Thyroid gland (tissue), 4 donors: ENCODE measurements around the gene RUVBL1. TPM values are rescaled to one million over a fixed set of nuclear protein-coding genes. Genes with fewer than 3 reads are reported as not detected.

Source experiments
- DNase-seq, 2 donors: peaks; one replicate each; pipeline ENCODE4 v3.0.0-alpha.2; 2019
- H3K27ac ChIP-seq, 3 donors: fragments of 200-600 bp; sonication (generic); 1 replicate in 2 of 3; 2 replicates in 1 of 3; pipeline ENCODE4 v1.5.1; 2016 to 2019; ENCODE audit warnings: mild to moderate bottlenecking in 1 of 3, moderate library complexity in 1 of 3
- H3K27me3 ChIP-seq: fragments of 200-600 bp; sonication (generic); one replicate; pipeline ENCODE4 v1.5.1; 2019
- H3K36me3 ChIP-seq, 2 donors: fragments of 200-600 bp; sonication (generic); one replicate each; pipeline ENCODE4 v1.5.1; 2016 to 2019
- H3K4me1 ChIP-seq, 2 donors: fragments of 200-600 bp; sonication (generic); one replicate each; pipeline ENCODE4 v1.5.1; 2017 to 2019
- H3K4me3 ChIP-seq, 3 donors: fragments of 200-600 bp; sonication (generic); replicated peaks in 1 of 3; 1 replicate in 2 of 3; 2 replicates in 1 of 3; pipeline ENCODE4 v1.5.1; 2016; ENCODE audit warnings: mild to moderate bottlenecking in 1 of 3
- H3K9me3 ChIP-seq: fragments of 200-600 bp; sonication (generic); one replicate; pipeline ENCODE4 v1.5.1; 2017
- CTCF ChIP-seq, 6 experiments: fragments of 200-600 bp in 3 of 6; fragments of 450-650 bp in 3 of 6; sonication (generic) in 3 of 6; IDR thresholded peaks; one replicate each; pipeline ENCODE4 v1.5.1; 2016 to 2019; ENCODE audit warnings: antibody characterized with exemption in 6 of 6, mild to moderate bottlenecking in 2 of 6, inconsistent platforms in 1 of 6, moderate library complexity in 1 of 6
- POLR2A ChIP-seq, 2 donors: fragments of 450-650 bp; IDR thresholded peaks; one replicate each; pipeline ENCODE4 v1.6.1; 2017; ENCODE audit warnings: antibody characterized with exemption in 2 of 2, mild to moderate bottlenecking in 2 of 2, moderate library complexity in 1 of 2
- WGBS, 2 donors: methylation state at CpG; one replicate each; pipeline ENCODE4 v1.1.5; 2017; 5-methylcytosine and 5-hydroxymethylcytosine counted together
- intact Hi-C: fragments of 100-400 bp; cut with DNase I; formaldehyde crosslinking; loops from one replicate; pipeline ENCODE4 v1.15.1; 2023
- total RNA-seq, 4 donors: library from RNA; depleted of rRNA; stranded (reverse); fragments of >200 nt; gene quantifications; one replicate each; pipeline ENCODE4 v1.2.3, GENCODE V29; 2016

Gene RUVBL1
- total RNA-seq, 4 donors from 2014 or later = 23.4 to 44.1 (median 29.6) TPM

- intact Hi-C loops = no loop called here
- H3K9me3 ChIP-seq = no peaks in the 10 kb centered on the region
- peaks cover 18% of the 10 kb centered on the region in 2 donors for H3K36me3 ChIP-seq
- no peak for TF ChIP-seq CTCF (IDR thresholded peaks at IDR 0.05)
- TF ChIP-seq POLR2A (IDR thresholded peaks at IDR 0.05) = no peak
- H3K4me1 ChIP-seq = peaks cover 22 to 34% of the 10 kb centered on the region in 2 donors
- H3K27ac ChIP-seq = peak overlapping the region; percentile 79 to 89 (median 83)
- peak overlapping the region; percentile 16 to 95 (median 93) for H3K4me3 ChIP-seq
- 0 to 2% methylated on average over 20 to 23 of the region's 33 CpGs for WGBS, 2 donors
- no peaks in the 10 kb centered on the region for H3K27me3 ChIP-seq
- no peak for DNase-seq
These were observed 70.8 kb downstream of the RUVBL1 start for GRCh38 chr3:128052595-128053351.

GRCh38 chr3:128051837-128052594 lies 71.6 kb downstream of the RUVBL1 start, which contains the start of gene SEC61A1:
Gene SEC61A1 (plus strand): TSS chr3:128052437. CDS start chr3:128052553, 116 bp downstream.
- H3K27me3 ChIP-seq = no peaks in the 10 kb centered on the region
- peaks cover 22 to 34% of the 10 kb centered on the region in 2 donors for H3K4me1 ChIP-seq
- H3K4me3 ChIP-seq = peak within 1 kb of the TSS; percentile 66 to 95 (median 93)
- peaks cover 14 to 15% of the 10 kb centered on the region in 2 donors for H3K36me3 ChIP-seq
- peak within 1 kb of the TSS; percentile 79 to 89 (median 83) for H3K27ac ChIP-seq
- TF ChIP-seq CTCF (IDR thresholded peaks at IDR 0.05) = peak in 1 of 6 experiments; percentile 9
- TF ChIP-seq POLR2A (IDR thresholded peaks at IDR 0.05) = peak; percentile 10 to 88
- 0 to 1% methylated on average over 13 to 33 of the region's 90 CpGs for WGBS, 2 donors
- intact Hi-C loops = no loop called here
- H3K9me3 ChIP-seq = no peaks in the 10 kb centered on the region
- peak; percentile 93 to 95 for DNase-seq

- TF ChIP-seq CTCF (IDR thresholded peaks at IDR 0.05) (no peak), POLR2A (IDR thresholded peaks at IDR 0.05) (no peak)
- Histone ChIP-seq H3K27me3 (no peaks in the 10 kb centered on the region), H3K4me1 (peaks cover 22 to 34% of the 10 kb centered on the region in 2 donors), H3K27ac (peak overlapping the region in 1 of 3 donors; percentile 49), H3K9me3 (no peaks in the 10 kb centered on the region), H3K36me3 (peaks cover 9% of the 10 kb centered on the region in 2 donors), H3K4me3 (peak overlapping the region; percentile 66 to 89 (median 80))
- 12% methylated on average over 10 of the region's 10 CpGs for WGBS, 2 donors
- intact Hi-C loops = no loop called here
- DNase-seq = no peak
These were observed 72.2 kb downstream of the RUVBL1 start for GRCh38 chr3:128051459-128051836.

GRCh38 chr3:128050597-128050996 lies 73.0 kb downstream of the RUVBL1 start:
- DNase-seq = no peak
- H3K9me3 ChIP-seq = no peaks in the 10 kb centered on the region
- no peak for TF ChIP-seq CTCF (IDR thresholded peaks at IDR 0.05)
- TF ChIP-seq POLR2A (IDR thresholded peaks at IDR 0.05) = no peak
- no peak overlapping the region for H3K4me3 ChIP-seq
- H3K4me1 ChIP-seq = peaks cover 22 to 33% of the 10 kb centered on the region in 2 donors
- H3K27ac ChIP-seq = no peak overlapping the region
- intact Hi-C loops = no loop called here
- peaks cover under 1 to 2% of the 10 kb centered on the region in 2 donors for H3K36me3 ChIP-seq
- no peaks in the 10 kb centered on the region for H3K27me3 ChIP-seq
- WGBS, 2 donors = 84 to 86% methylated on average over 3 of the region's 3 CpGs
